ENCODE measurements around the gene ZFP92.

The ZFP92 gene

GRCh38 chrX:153433161-153433680 lies 21.9 kb downstream of the ZFP92 start:
- no peak overlapping the region for H3K4me3 ChIP-seq (ENCODE audit: control insufficient read depth, low read depth, low read length)
- TF ChIP-seq CTCF (IDR thresholded peaks at IDR 0.05; ENCODE audit: control insufficient read depth, insufficient read depth, low read depth, low read length, missing control alignments), result no peak
- no peak for DNase-seq (ENCODE audit: low read depth)

GRCh38 chrX:153433781-153434285 lies 22.6 kb downstream of the ZFP92 start:
- no peak for TF ChIP-seq CTCF (IDR thresholded peaks at IDR 0.05; ENCODE audit: control insufficient read depth, insufficient read depth, low read depth, low read length, missing control alignments)
- no peak for DNase-seq (ENCODE audit: low read depth)
- no peak overlapping the region for H3K4me3 ChIP-seq (ENCODE audit: control insufficient read depth, low read depth, low read length)

GRCh38 chrX:153434801-153435200 lies 23.5 kb downstream of the ZFP92 start:
- no peak for DNase-seq (ENCODE audit: low read depth)
- no peak overlapping the region for H3K4me3 ChIP-seq (ENCODE audit: control insufficient read depth, low read depth, low read length)
- no peak for TF ChIP-seq CTCF (IDR thresholded peaks at IDR 0.05; ENCODE audit: control insufficient read depth, insufficient read depth, low read depth, low read length, missing control alignments)

- no peak overlapping the region for H3K4me3 ChIP-seq (ENCODE audit: control insufficient read depth, low read depth, low read length)
- TF ChIP-seq CTCF (IDR thresholded peaks at IDR 0.05; ENCODE audit: control insufficient read depth, insufficient read depth, low read depth, low read length, missing control alignments), result no peak
- no peak for DNase-seq (ENCODE audit: low read depth)
Observed at GRCh38 chrX:153435845-153436244, 24.6 kb downstream of the ZFP92 start.

- no peak overlapping the region for H3K4me3 ChIP-seq (ENCODE audit: control insufficient read depth, low read depth, low read length)
- DNase-seq (ENCODE audit: low read depth), result no peak
- no peak for TF ChIP-seq CTCF (IDR thresholded peaks at IDR 0.05; ENCODE audit: control insufficient read depth, insufficient read depth, low read depth, low read length, missing control alignments)
Observed at GRCh38 chrX:153438532-153438931, 27.3 kb downstream of the ZFP92 start.

- no peak overlapping the region for H3K4me3 ChIP-seq (ENCODE audit: control insufficient read depth, low read depth, low read length)
- DNase-seq (ENCODE audit: low read depth), result no peak
- no peak for TF ChIP-seq CTCF (IDR thresholded peaks at IDR 0.05; ENCODE audit: control insufficient read depth, insufficient read depth, low read depth, low read length, missing control alignments)
Observed at GRCh38 chrX:153439977-153440376, 28.7 kb downstream of the ZFP92 start.
